A549 (cell line): ENCODE measurements around the gene ITPA. TPM values are rescaled to one million over a fixed set of nuclear protein-coding genes. Genes with fewer than 3 reads are reported as not detected.

Experiments used
- ATAC-seq, 2 experiments: fragments of 200-7000 bp in 1 of 2; fragments of >200 bp in 1 of 2; cut with Nextera tagmentation in 1 of 2; cut with Tn5 transposase in 1 of 2; 3 replicates each; pipeline versions ENCODE4 v1.8.0 to v1.9.1; 2018 to 2020; ENCODE audit warnings: mild to moderate bottlenecking in 1 of 2, moderate library complexity in 1 of 2
- CTCF ChIA-PET: fragments of 300-600 bp; sonication (Branson Sonifier 250); formaldehyde crosslinking; extraction: SDS; loops from one replicate; lab custom pipeline; 2021; ENCODE audit warnings: antibody characterized with exemption, inconsistent platforms; lab: Yijun Ruan, JAX
- POLR2A ChIA-PET: fragments of 350-600 bp; formaldehyde crosslinking; extraction: SDS; loops from one replicate; lab custom pipeline; 2021; ENCODE audit warnings: antibody characterized with exemption, inconsistent platforms; lab: Yijun Ruan, JAX
- DNase-seq, 2 experiments: peaks; one replicate each; pipeline versions ENCODE4 v3.0.0 to v3.0.0-alpha.2; 2011 to 2016; ENCODE audit warnings: low read depth in 1 of 2, low spot score in 1 of 2
- FAIRE-seq: peaks from 2 replicates; lab custom pipeline; 2011; peaks lifted over from hg19 to GRCh38; lab: Jason Lieb, UNC
- H3K27ac ChIP-seq, 2 experiments: fragments of >200 bp; sonication (Bioruptor Twin); formaldehyde crosslinking; 3 replicates each; pipeline ENCODE4 v1.5.1; 2016 to 2017
- H3K4me1 ChIP-seq: fragments of >200 bp; sonication (Bioruptor Twin); formaldehyde crosslinking; 3 replicates; pipeline ENCODE4 v1.6.1; 2016
- H3K4me2 ChIP-seq: fragments of >200 bp; sonication (Bioruptor Twin); formaldehyde crosslinking; 3 replicates; pipeline ENCODE4 v1.6.1; 2016
- H3K4me3 ChIP-seq: fragments of >200 bp; sonication (Bioruptor Twin); formaldehyde crosslinking; 3 replicates; pipeline ENCODE4 v1.5.1; 2016
- H3K9me3 ChIP-seq: fragments of >200 bp; sonication (Bioruptor Twin); formaldehyde crosslinking; 3 replicates; pipeline ENCODE4 v1.6.1; 2016
- CBX2 ChIP-seq: fragments of 200-600 bp; sonication (generic); IDR thresholded peaks from 2 replicates; pipeline ENCODE4 v1.6.1; 2016; ENCODE audit warnings: low read depth, mild to moderate bottlenecking, borderline replicate concordance
- CEBPB ChIP-seq, 2 experiments: fragments of >200 bp in 1 of 2; sonication (Bioruptor Twin) in 1 of 2; formaldehyde crosslinking in 1 of 2; IDR thresholded peaks; 2 replicates each; pipeline ENCODE4 v1.6.1; 2012 to 2016
- EHF ChIP-seq: fragments of 250-450 bp; sonication (Bioruptor Pico); IDR thresholded peaks from 2 replicates; pipeline ENCODE4 v1.5.0; 2020; ENCODE audit warnings: mild to moderate bottlenecking
- EP300 ChIP-seq, 2 experiments: fragments of >200 bp; sonication (Bioruptor Twin); formaldehyde crosslinking; IDR thresholded peaks; 2 replicates in 1 of 2; 3 replicates in 1 of 2; pipeline ENCODE4 v1.6.1; 2016 to 2017
- ESRRA ChIP-seq: fragments of 150-350 bp; IDR thresholded peaks from 2 replicates; pipeline ENCODE4 v1.6.1; 2014; ENCODE audit warnings: mild to moderate bottlenecking, low read length, borderline replicate concordance
- FOXS1 ChIP-seq: fragments of 250-450 bp; sonication (Bioruptor Pico); IDR thresholded peaks from 2 replicates; pipeline ENCODE4 v1.5.0; 2020; ENCODE audit warnings: mild to moderate bottlenecking, moderate library complexity
- HES2 ChIP-seq: fragments of >200 bp; sonication (Bioruptor Twin); formaldehyde crosslinking; IDR thresholded peaks from 2 replicates; pipeline ENCODE4 v1.6.1; 2016
- HEYL ChIP-seq: fragments of 250-450 bp; sonication (Bioruptor Pico); IDR thresholded peaks from 2 replicates; pipeline ENCODE4 v1.8.0; 2021; ENCODE audit warnings: mild to moderate bottlenecking, moderate library complexity
- HMGXB4 ChIP-seq: fragments of 250-450 bp; sonication (Bioruptor Pico); IDR thresholded peaks from 2 replicates; pipeline ENCODE4 v1.5.0; 2021; ENCODE audit warnings: mild to moderate bottlenecking, moderate library complexity, borderline replicate concordance
- JUN ChIP-seq, 2 experiments: fragments of >200 bp; sonication (Bioruptor Twin); formaldehyde crosslinking; IDR thresholded peaks; 2 replicates in 1 of 2; 3 replicates in 1 of 2; pipeline ENCODE4 v1.6.1; 2016 to 2017
- MAX ChIP-seq: IDR thresholded peaks from 2 replicates; pipeline ENCODE4 v1.6.1; 2012
- MAZ ChIP-seq: fragments of 150-350 bp; IDR thresholded peaks from 2 replicates; pipeline ENCODE4 v1.6.1; 2014; ENCODE audit warnings: antibody characterized with exemption, low read depth, low read length, borderline replicate concordance
- MYC ChIP-seq: IDR thresholded peaks from 2 replicates; pipeline ENCODE4 v1.6.1; 2012; ENCODE audit warnings: mild to moderate bottlenecking, inconsistent platforms, low read length, improper control_type of control experiment, borderline replicate concordance
- NPAS2 ChIP-seq: fragments of 250-450 bp; sonication (Bioruptor Pico); IDR thresholded peaks from 2 replicates; pipeline ENCODE4 v1.8.0; 2022; ENCODE audit warnings: mild to moderate bottlenecking, moderate library complexity, borderline replicate concordance
- PHF8 ChIP-seq: fragments of 200-600 bp; sonication (generic); IDR thresholded peaks from 2 replicates; pipeline ENCODE4 v1.6.1; 2016; ENCODE audit warnings: low read depth, mild to moderate bottlenecking, antibody characterized with exemption, moderate library complexity, borderline replicate concordance
- POLR2A ChIP-seq: IDR thresholded peaks from 2 replicates; pipeline ENCODE4 v1.6.1; 2012; ENCODE audit warnings: mild to moderate bottlenecking, low read length
- RAD21 ChIP-seq, 2 experiments: fragments of >200 bp in 1 of 2; sonication (Bioruptor Twin) in 1 of 2; formaldehyde crosslinking in 1 of 2; IDR thresholded peaks in 1 of 2; conservative IDR thresholded peaks in 1 of 2; 2 replicates in 1 of 2; 3 replicates in 1 of 2; pipeline ENCODE4 v1.6.1; 2012 to 2018; ENCODE audit warnings: inconsistent platforms in 1 of 2
- RCOR1 ChIP-seq: fragments of 150-350 bp; IDR thresholded peaks from 2 replicates; pipeline ENCODE4 v1.6.1; 2014; ENCODE audit warnings: antibody characterized with exemption, low read length, low read depth
- RFX5 ChIP-seq: fragments of 450-650 bp; IDR thresholded peaks from 2 replicates; pipeline ENCODE4 v1.7.1; 2014; ENCODE audit warnings: antibody characterized with exemption, mild to moderate bottlenecking, moderate library complexity
- RNF2 ChIP-seq: fragments of 200-600 bp; sonication (generic); IDR thresholded peaks from 2 replicates; pipeline ENCODE4 v1.6.1; 2016; ENCODE audit warnings: low read depth, mild to moderate bottlenecking, antibody characterized with exemption, moderate library complexity, borderline replicate concordance
- SREBF2 ChIP-seq: fragments of 450-650 bp; IDR thresholded peaks from 2 replicates; pipeline ENCODE4 v1.6.1; 2014; ENCODE audit warnings: mild to moderate bottlenecking, moderate library complexity
- TFCP2L1 ChIP-seq: fragments of 250-450 bp; sonication (Bioruptor Pico); IDR thresholded peaks from 2 replicates; pipeline ENCODE4 v1.5.0; 2021; ENCODE audit warnings: mild to moderate bottlenecking
- USF2 ChIP-seq: fragments of 450-650 bp; IDR thresholded peaks from 2 replicates; pipeline ENCODE4 v1.6.1; 2014; ENCODE audit warnings: antibody characterized with exemption
- ZC3H11A ChIP-seq: fragments of 450-650 bp; IDR thresholded peaks from 2 replicates; pipeline ENCODE4 v1.6.1; 2014; ENCODE audit warnings: antibody characterized with exemption, mild to moderate bottlenecking
- ZSCAN20 ChIP-seq: fragments of 250-450 bp; sonication (Bioruptor Pico); IDR thresholded peaks from 2 replicates; pipeline ENCODE4 v1.8.0; 2022; ENCODE audit warnings: mild to moderate bottlenecking, moderate library complexity
- WGBS: methylation state at CpG from one replicate; pipeline ENCODE4 v1.1.6; 2017; ENCODE audit errors: missing lambda C conversion rate; 5-methylcytosine and 5-hydroxymethylcytosine counted together
- polyA plus RNA-seq, 4 experiments: library from polyadenylated mRNA; depleted of rRNA in 3 of 4; stranded (reverse); fragments of >200 nt; fragmentation: RNase III in 1 of 4; extraction: RNeasy Plus Mini Kit Qiagen cat#74134 plus additional on column Dnase treatment in 1 of 4; gene quantifications; 2 replicates in 3 of 4; 3 replicates in 1 of 4; pipeline ENCODE4 v1.2.3, GENCODE V29; 2011 to 2017

ITPA gene
- polyA plus RNA-seq, 2 of the 4 experiments (the other 2 are of a cell fraction) = 54.0 to 106 TPM

- TF ChIP-seq HMGXB4 (CRISPR knock-in tag) = no peak
- no peak for TF ChIP-seq EHF (CRISPR knock-in tag)
- no peak for TF ChIP-seq PHF8
Observed at GRCh38 chr20:3175270-3175669, 34.0 kb upstream of the ITPA start (continued).

- Histone ChIP-seq H3K4me2 (no peak overlapping the region), H3K4me3 (no peak overlapping the region), H3K4me1 (peaks cover 7% of the 10 kb centered on the region), H3K27ac (no peak overlapping the region)
- ChIA-PET CTCF (interaction anchor here (1.0 to 1.7 kb wide), 3 partner anchors 11 to 125 kb away, joined by 3 to 7 read pairs (median 4); no protein-coding TSS in a partner anchor), POLR2A (no interaction called here)
- FAIRE-seq (no peak), DNase-seq (no peak), ATAC-seq (no peak)
- TF ChIP-seq RCOR1 (no peak), ZSCAN20 (no peak), JUN (IDR thresholded peaks at IDR 0.05) (no peak), RAD21 (conservative IDR thresholded peaks at IDR 0.05 in 1 of 2, IDR thresholded peaks at IDR 0.05 in 1 of 2) (no peak), ZC3H11A (no peak), CBX2 (no peak), MAZ (no peak), CEBPB (IDR thresholded peaks at IDR 0.05) (no peak), HES2 (no peak)
- TF ChIP-seq, all 56 proteins: peak for 0
- H3K9me3 ChIP-seq = no peaks in the 10 kb centered on the region
- 83% methylated on average over 8 of the region's 8 CpGs for WGBS
Observed at GRCh38 chr20:3177746-3178485, 31.4 kb upstream of the ITPA start.

GRCh38 chr20:3180319-3180718, 29.0 kb upstream of the ITPA start:
- ChIA-PET POLR2A (no interaction called here), CTCF (no interaction called here)
- H3K9me3 ChIP-seq = no peaks in the 10 kb centered on the region
- no peak overlapping the region for H3K4me3 ChIP-seq
- no peak for DNase-seq
- ATAC-seq = no peak
- FAIRE-seq = no peak
- 87% methylated on average over 4 of the region's 4 CpGs for WGBS
- H3K4me2 ChIP-seq = no peak overlapping the region
- peaks cover under 1% of the 10 kb centered on the region; the same call in 1 of the 3 replicates for H3K4me1 ChIP-seq
- no peak overlapping the region for H3K27ac ChIP-seq
- TF ChIP-seq NPAS2 (CRISPR knock-in tag) = no peak
- TF ChIP-seq SREBF2 = no peak
- TF ChIP-seq HES2 = no peak
- no peak for TF ChIP-seq POLR2A
- no peak for TF ChIP-seq USF2
- no peak for TF ChIP-seq MYC
- no peak for TF ChIP-seq ZC3H11A
- no peak for TF ChIP-seq RNF2
- no peak for TF ChIP-seq RFX5
- TF ChIP-seq TFCP2L1 (CRISPR knock-in tag) = no peak
- no peak for TF ChIP-seq ESRRA
- no peak for TF ChIP-seq FOXS1 (CRISPR knock-in tag)
- TF ChIP-seq EP300 (IDR thresholded peaks at IDR 0.05) = no peak
- TF ChIP-seq MAX = no peak
- TF ChIP-seq HEYL = no peak
